Uterus (tissue), 4 donors: ENCODE results near the gene CREB5. TPM values are rescaled to one million over a fixed set of nuclear protein-coding genes. Genes with fewer than 3 reads are reported as not detected.

ENCODE experiments used
- DNase-seq, 2 donors: peaks; one replicate each; pipeline ENCODE4 v3.0.0-alpha.2; 2019 to 2020
- H3K27ac ChIP-seq, 2 donors: fragments of 200-600 bp; sonication (generic); 1 replicate in 1 of 2; 2 replicates in 1 of 2; pipeline ENCODE4 v1.5.1; 2016 to 2018
- H3K27me3 ChIP-seq, 2 donors: fragments of 200-600 bp; sonication (generic); one replicate each; pipeline ENCODE4 v1.5.1; 2018 to 2019; ENCODE audit warnings: control low read depth in 1 of 2
- H3K36me3 ChIP-seq, 2 donors: fragments of 200-600 bp; sonication (generic); one replicate each; pipeline ENCODE4 v1.5.1; 2019; ENCODE audit warnings: control low read depth in 1 of 2
- H3K4me1 ChIP-seq, 2 donors: fragments of 200-600 bp; sonication (generic); one replicate each; pipeline ENCODE4 v1.5.1; 2018 to 2019; ENCODE audit warnings: control low read depth in 1 of 2
- H3K4me3 ChIP-seq, 2 donors: fragments of 200-600 bp; sonication (generic); 1 replicate in 1 of 2; 2 replicates in 1 of 2; pipeline ENCODE4 v1.5.1; 2018 to 2019; ENCODE audit warnings: mild to moderate bottlenecking in 1 of 2
- H3K9me3 ChIP-seq, 2 donors: fragments of 200-600 bp; sonication (generic); one replicate each; pipeline ENCODE4 v1.5.1; 2019; ENCODE audit warnings: control low read depth in 1 of 2
- POLR2A ChIP-seq, 2 donors: fragments of 450-650 bp; IDR thresholded peaks; one replicate each; pipeline ENCODE4 v1.6.1; 2016; ENCODE audit warnings: antibody characterized with exemption in 2 of 2, mild to moderate bottlenecking in 1 of 2, moderate library complexity in 1 of 2
- intact Hi-C: fragments of 100-400 bp; cut with DNase I; formaldehyde crosslinking; loops from one replicate; pipeline ENCODE4 v1.15.1; 2023; ENCODE audit warnings: low total_unique reads
- total RNA-seq, 4 donors: library from RNA; depleted of rRNA in 3 of 4; stranded (reverse); fragments of >200 nt in 3 of 4; gene quantifications; one replicate each; pipeline versions ENCODE4 v1.1.0 to v1.2.4, GENCODE V29; 2014 to 2023
- TF ChIP-seq, protein P1 (sequence below), 4 experiments: fragments of 200-600 bp in 2 of 4; fragments of 450-650 bp in 2 of 4; sonication (generic) in 2 of 4; IDR thresholded peaks; one replicate each; pipeline ENCODE4 v1.5.1; 2016 to 2019; ENCODE audit warnings: antibody characterized with exemption in 4 of 4, mild to moderate bottlenecking in 2 of 4, moderate library complexity in 1 of 4
- donor health status: DM: yes; HTN: yes; CAD: no.

Gene CREB5
- total RNA-seq, 4 donors from 2014 or later: 7.1 to 40.2 (median 23.9) TPM

DNA sequence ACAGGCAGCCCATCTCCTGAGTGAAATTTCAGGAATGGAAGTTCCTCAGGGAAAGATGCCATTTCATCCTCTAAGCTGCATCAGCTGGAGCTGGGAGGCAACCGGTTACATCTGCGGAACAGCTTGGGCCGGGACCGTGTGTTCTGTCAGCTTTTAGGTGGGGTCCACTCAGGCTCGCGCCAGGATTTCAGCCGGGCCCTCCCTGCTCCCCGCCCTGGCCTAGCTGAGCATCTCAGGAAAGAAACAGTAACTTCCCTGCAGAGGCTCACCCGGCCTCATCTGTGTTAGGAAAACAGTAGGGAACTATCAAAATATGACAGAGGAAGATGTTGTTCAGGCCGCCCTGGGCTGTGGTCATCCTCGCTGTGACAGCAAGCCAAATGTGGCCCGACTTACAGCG is 435.4 kb downstream of the CREB5 start:
- Histone ChIP-seq H3K27ac (no peak overlapping the region), H3K9me3 (no peaks in the 10 kb centered on the region), H3K4me1 (no peaks in the 10 kb centered on the region), H3K36me3 (no peaks in the 10 kb centered on the region), H3K27me3 (peaks cover 0 to 4% of the 10 kb centered on the region in 2 donors), H3K4me3 (no peak overlapping the region)
- intact Hi-C loops: no loop called here
- DNase-seq: peak in 1 of 2 donors; percentile 16
- TF ChIP-seq POLR2A (IDR thresholded peaks at IDR 0.05): no peak
- TF ChIP-seq, protein P1, sequence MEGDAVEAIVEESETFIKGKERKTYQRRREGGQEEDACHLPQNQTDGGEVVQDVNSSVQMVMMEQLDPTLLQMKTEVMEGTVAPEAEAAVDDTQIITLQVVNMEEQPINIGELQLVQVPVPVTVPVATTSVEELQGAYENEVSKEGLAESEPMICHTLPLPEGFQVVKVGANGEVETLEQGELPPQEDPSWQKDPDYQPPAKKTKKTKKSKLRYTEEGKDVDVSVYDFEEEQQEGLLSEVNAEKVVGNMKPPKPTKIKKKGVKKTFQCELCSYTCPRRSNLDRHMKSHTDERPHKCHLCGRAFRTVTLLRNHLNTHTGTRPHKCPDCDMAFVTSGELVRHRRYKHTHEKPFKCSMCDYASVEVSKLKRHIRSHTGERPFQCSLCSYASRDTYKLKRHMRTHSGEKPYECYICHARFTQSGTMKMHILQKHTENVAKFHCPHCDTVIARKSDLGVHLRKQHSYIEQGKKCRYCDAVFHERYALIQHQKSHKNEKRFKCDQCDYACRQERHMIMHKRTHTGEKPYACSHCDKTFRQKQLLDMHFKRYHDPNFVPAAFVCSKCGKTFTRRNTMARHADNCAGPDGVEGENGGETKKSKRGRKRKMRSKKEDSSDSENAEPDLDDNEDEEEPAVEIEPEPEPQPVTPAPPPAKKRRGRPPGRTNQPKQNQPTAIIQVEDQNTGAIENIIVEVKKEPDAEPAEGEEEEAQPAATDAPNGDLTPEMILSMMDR (IDR thresholded peaks at IDR 0.05): no peak

DNA sequence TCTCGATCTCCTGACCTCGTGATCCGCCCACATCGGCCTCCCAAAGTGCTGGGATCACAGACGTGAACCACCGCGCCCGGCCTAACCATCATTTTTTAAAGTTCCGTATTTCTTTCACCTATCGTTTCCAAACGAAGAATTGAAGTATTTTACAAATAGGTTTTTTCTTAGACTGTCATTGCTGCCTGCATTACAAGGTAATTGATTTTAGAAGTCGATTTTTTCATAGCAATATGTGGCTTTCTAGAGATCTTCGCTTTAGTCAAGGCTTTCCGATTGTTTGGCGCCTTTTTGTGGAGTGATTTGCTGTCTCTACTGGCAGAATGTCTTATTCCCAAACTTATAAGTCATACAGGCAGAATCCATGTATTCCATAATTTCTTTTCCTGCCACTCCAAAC is 436.6 kb downstream of the CREB5 start:
- Histone ChIP-seq H3K36me3 (no peaks in the 10 kb centered on the region), H3K27ac (no peak overlapping the region), H3K9me3 (no peaks in the 10 kb centered on the region), H3K4me1 (peaks cover 0 to 4% of the 10 kb centered on the region in 2 donors), H3K4me3 (no peak overlapping the region), H3K27me3 (peaks cover 0 to 4% of the 10 kb centered on the region in 2 donors)
- DNase-seq: no peak
- TF ChIP-seq POLR2A (IDR thresholded peaks at IDR 0.05): no peak
- TF ChIP-seq, protein P1 (IDR thresholded peaks at IDR 0.05): no peak
- intact Hi-C loops: no loop called here

DNA sequence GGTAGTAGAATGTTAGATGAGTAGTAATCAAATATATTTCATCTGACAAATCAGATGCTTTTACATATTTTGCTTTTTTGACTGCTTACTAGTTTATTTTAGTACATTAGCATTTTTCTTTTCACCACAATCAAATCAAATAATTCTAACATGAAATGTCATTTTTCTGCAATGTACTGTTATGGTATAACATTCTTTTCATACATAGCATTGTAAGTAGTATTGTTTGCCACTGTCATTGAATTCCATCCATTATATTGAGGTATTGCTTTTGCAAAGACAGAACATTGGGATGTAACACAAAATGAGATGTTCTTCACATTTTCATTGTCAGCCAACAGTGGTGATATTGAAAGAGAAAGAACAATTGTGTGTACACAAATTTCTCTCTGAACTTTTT is 438.4 kb downstream of the CREB5 start:
- intact Hi-C loops: loop anchor here (5.0 kb wide), 1 partner anchor 458 kb away; no protein-coding TSS in a partner anchor
- DNase-seq: no peak
- TF ChIP-seq POLR2A (IDR thresholded peaks at IDR 0.05): no peak
- TF ChIP-seq, protein P1 (IDR thresholded peaks at IDR 0.05): no peak

DNA sequence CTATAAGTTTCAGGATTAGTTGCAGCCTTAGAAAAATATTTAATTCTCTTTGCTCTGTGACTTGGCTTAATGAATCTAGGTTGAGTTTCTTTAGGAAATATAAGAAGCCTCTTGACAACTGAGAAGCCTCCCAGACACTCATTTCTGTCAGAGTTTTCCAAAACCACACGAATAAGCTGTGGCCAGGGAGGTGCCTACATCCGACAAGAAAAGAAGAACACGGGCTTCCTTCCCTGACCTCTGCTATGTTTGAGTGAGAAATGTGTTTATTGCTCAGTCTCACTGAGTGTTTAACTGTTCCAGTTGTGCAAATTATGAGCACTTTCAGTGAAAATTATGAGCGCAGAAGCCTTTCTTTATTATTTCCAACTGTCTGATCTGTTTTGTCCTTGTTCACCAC is 440.8 kb downstream of the CREB5 start:
- intact Hi-C loops: loop anchor here (5.0 kb wide), 1 partner anchor 461 kb away; no protein-coding TSS in a partner anchor

More for the DNA sequence above, 438.4 kb downstream of the CREB5 start:
- Histone ChIP-seq H3K27me3 (peaks cover 0 to 4% of the 10 kb centered on the region in 2 donors), H3K4me3 (no peak overlapping the region), H3K4me1 (peaks cover 0 to 4% of the 10 kb centered on the region in 2 donors), H3K36me3 (no peaks in the 10 kb centered on the region), H3K9me3 (no peaks in the 10 kb centered on the region), H3K27ac (no peak overlapping the region)

More for the DNA sequence above, 440.8 kb downstream of the CREB5 start:
- H3K4me1 ChIP-seq: peaks cover 0 to 4% of the 10 kb centered on the region in 2 donors
- no peaks in the 10 kb centered on the region for H3K9me3 ChIP-seq
- DNase-seq: no peak
- no peak overlapping the region for H3K27ac ChIP-seq
- TF ChIP-seq, protein P1 (IDR thresholded peaks at IDR 0.05): no peak
- no peak for TF ChIP-seq POLR2A (IDR thresholded peaks at IDR 0.05)
- H3K27me3 ChIP-seq: peaks cover 0 to 4% of the 10 kb centered on the region in 2 donors
- no peaks in the 10 kb centered on the region for H3K36me3 ChIP-seq
- H3K4me3 ChIP-seq: no peak overlapping the region
